ENCODE data around the gene IGSF8. TPM values are rescaled to one million over a fixed set of nuclear protein-coding genes. Genes with fewer than 3 reads are reported as not detected.

IGSF8 gene
- total and polyA plus RNA-seq, 2 of the 8 experiments (the other 6 are each of a cell fraction or from before 2014, with no cell fraction given) = 69.6 to 132 TPM

- H2BK5ac ChIP-seq (ENCODE audit: low read depth, low read length) = no peak overlapping the region
- H3K4ac ChIP-seq (replicated peaks; ENCODE audit: insufficient read length, low read depth, low read length) = no peak overlapping the region
- H2BK120ac ChIP-seq (replicated peaks; ENCODE audit: low read depth, low read length) = no peak overlapping the region
- 83% methylated on average over 2 of the region's 2 CpGs; no CpG with 5 or more reads in 1 of the 2 experiments for WGBS, 2 experiments (ENCODE audit: extremely low coverage in 1 of 2, insufficient coverage in 1 of 2, insufficient read length in 1 of 2, insufficient replicate concordance in 2 of 2, low coverage in 1 of 2, low lambda C conversion rate in 2 of 2, missing lambda C conversion rate in 1 of 2)
- H2BK15ac ChIP-seq (ENCODE audit: low read length) = no peak overlapping the region
- H2AFZ ChIP-seq (ENCODE audit: low read length) = no peak overlapping the region
- peak overlapping the region; percentile 46; the same call in 1 of the 2 replicates for H2BK12ac ChIP-seq (ENCODE audit: low read depth, low read length)
- no peak for FAIRE-seq
- no peak for DNase-seq (ENCODE audit: low read depth in 1 of 2, low spot score in 2 of 2)
- CTCF ChIA-PET (ENCODE audit: partially characterized antibody) = interaction anchor here (0.9 to 50.1 kb wide), 18 partner anchors 8 to 192 kb away, joined by 3 to 1874 read pairs (median 30); partner anchors contain the start of genes ATP1A2, CASQ1, KCNJ10 and KCNJ9
- no peak overlapping the region for H4K91ac ChIP-seq (replicated peaks; ENCODE audit: insufficient read length, low read length)
- H3K23ac ChIP-seq (ENCODE audit: insufficient read length) = no peak overlapping the region
- no peaks in the 10 kb centered on the region for H4K20me1 ChIP-seq (replicated peaks in 1 of 2; ENCODE audit: control insufficient read depth in 1 of 2, insufficient read depth in 2 of 2, low read length in 2 of 2)
- H3K18ac ChIP-seq (ENCODE audit: extremely low read depth, low read length) = no peak overlapping the region
- no peak overlapping the region for H4K5ac ChIP-seq (ENCODE audit: insufficient read length, low read depth, low read length)
- no peak overlapping the region for H3K56ac ChIP-seq (replicated peaks; ENCODE audit: insufficient read length, low read depth, low read length)
- H3K4me1 ChIP-seq (replicated peaks in 1 of 4; ENCODE audit: control insufficient read depth in 3 of 4, insufficient read depth in 4 of 4, low read length in 3 of 4) = peaks cover 12 to 48% (median 34%) of the 10 kb centered on the region in 4 experiments
- peaks cover 19% of the 10 kb centered on the region for H3K23me2 ChIP-seq (ENCODE audit: low read depth, low read length)
- H2AK5ac ChIP-seq (ENCODE audit: low read depth, low read length) = no peak overlapping the region
- H3K4me2 ChIP-seq (ENCODE audit: insufficient read depth in 1 of 2, low read depth in 2 of 2, low read length in 2 of 2) = peak overlapping the region in 1 of 2 experiments; percentile 71; a peak in 1 of 4 replicates
- no peak overlapping the region for H2BK20ac ChIP-seq (ENCODE audit: low read length)
- no peaks in the 10 kb centered on the region for H3K27me3 ChIP-seq (replicated peaks in 1 of 4; ENCODE audit: control insufficient read depth in 3 of 4, extremely low read depth in 1 of 4, insufficient read depth in 3 of 4, low read length in 3 of 4)
- H3K27ac ChIP-seq (ENCODE audit: low read depth, low read length) = no peak overlapping the region; the same call in 1 of the 2 replicates
- H3K14ac ChIP-seq (ENCODE audit: insufficient read length) = no peak overlapping the region
- H3K9ac ChIP-seq (replicated peaks in 1 of 4; ENCODE audit: extremely low read depth in 1 of 4, low read depth in 3 of 4, low read length in 3 of 4) = no peak overlapping the region
- peaks cover 10% of the 10 kb centered on the region for H3K79me1 ChIP-seq (ENCODE audit: low read depth, low read length)
- no peak overlapping the region for H4K8ac ChIP-seq (ENCODE audit: extremely low read depth, insufficient read depth, low read length)
- TF ChIP-seq CREB1 (IDR thresholded peaks at IDR 0.05) (no peak), E2F6 (IDR thresholded peaks at IDR 0.05) (no peak), PHF8 (conservative IDR thresholded peaks at IDR 0.05; ENCODE audit: low read depth, low read length) (0 out of 2 replicates have a peak, but pooled peaks have one; percentile 5), CTBP2 (IDR thresholded peaks at IDR 0.05; ENCODE audit: borderline replicate concordance, insufficient read depth, insufficient read length, low read length) (no peak)
- H3K9me3 ChIP-seq (ENCODE audit: insufficient read depth in 2 of 2, low read depth in 1 of 2, low read length in 1 of 2) = no peaks in the 10 kb centered on the region; a peak in 1 of 4 replicates
- H3K79me2 ChIP-seq (ENCODE audit: control insufficient read depth in 1 of 2, insufficient read depth in 2 of 2, low read length in 2 of 2) = peaks cover 0 to 28% of the 10 kb centered on the region in 2 experiments; a peak in 2 of 4 replicates
- no peak overlapping the region for H3K4me3 ChIP-seq (ENCODE audit: extremely low read depth in 1 of 4, insufficient read depth in 2 of 4, low read depth in 3 of 4, low read length in 4 of 4)
- H3K36me3 ChIP-seq (ENCODE audit: control insufficient read depth in 2 of 4, insufficient read depth in 4 of 4, low read length in 3 of 4) = peaks cover 0 to 7% (median 1%) of the 10 kb centered on the region in 4 experiments; a peak in 3 of 8 replicates
- POLR2A ChIA-PET (ENCODE audit: partially characterized antibody) = interaction anchor here (0.9 to 5.1 kb wide), 5 partner anchors 13 to 162 kb away, joined by 3 to 39 read pairs (median 10); partner anchors contain the start of genes ATP1A2 and DCAF8
Observed at GRCh38 chr1:160099716-160100375, 1.4 kb upstream of the IGSF8 start.

Measured in H1 (cell line).